Measurements from ENCODE around the gene TRRAP. TPM values are rescaled to one million over a fixed set of nuclear protein-coding genes. Genes with fewer than 3 reads are reported as not detected.

The TRRAP gene
- total RNA-seq, 1 experiment from 2014 or later: 11.9 TPM

- peak; percentile 35 for DNase-seq (ENCODE audit: low read depth, low spot score)
- in situ Hi-C loops (cut with HindIII; ENCODE audit: low pct_unique_long_range_greater_than_20kb, low sequenced_read_pairs): no loop called here
Observed at GRCh38 chr7:98879198-98879978, 1.1 kb downstream of the TRRAP start.

GRCh38 chr7:98879979-98880315, 1.6 kb downstream of the TRRAP start:
- in situ Hi-C loops (cut with HindIII; ENCODE audit: low pct_unique_long_range_greater_than_20kb, low sequenced_read_pairs): no loop called here

GRCh38 chr7:98880485-98880884, 2.2 kb downstream of the TRRAP start:
- in situ Hi-C loops (cut with HindIII; ENCODE audit: low pct_unique_long_range_greater_than_20kb, low sequenced_read_pairs): no loop called here
- DNase-seq (ENCODE audit: low read depth, low spot score): no peak

More at GRCh38 chr7:98879979-98880315, 1.6 kb downstream of the TRRAP start:
- DNase-seq (ENCODE audit: low read depth, low spot score): no peak

GRCh38 chr7:98881561-98882315, 3.4 kb downstream of the TRRAP start:
- in situ Hi-C loops (cut with HindIII; ENCODE audit: low pct_unique_long_range_greater_than_20kb, low sequenced_read_pairs): no loop called here
- DNase-seq (ENCODE audit: low read depth, low spot score): no peak

GRCh38 chr7:98884416-98884815, 6.1 kb downstream of the TRRAP start:
- DNase-seq (ENCODE audit: low read depth, low spot score): no peak
- in situ Hi-C loops (cut with HindIII; ENCODE audit: low pct_unique_long_range_greater_than_20kb, low sequenced_read_pairs): no loop called here

- in situ Hi-C loops (cut with HindIII; ENCODE audit: low pct_unique_long_range_greater_than_20kb, low sequenced_read_pairs): no loop called here
- no peak for DNase-seq (ENCODE audit: low read depth, low spot score)
Observed at GRCh38 chr7:98887038-98887437, 8.7 kb downstream of the TRRAP start.

- in situ Hi-C loops (cut with HindIII; ENCODE audit: low pct_unique_long_range_greater_than_20kb, low sequenced_read_pairs): no loop called here
Observed at GRCh38 chr7:98892609-98893008, 14.3 kb downstream of the TRRAP start.

GRCh38 chr7:98899816-98900215, 21.5 kb downstream of the TRRAP start:
- DNase-seq (ENCODE audit: low read depth, low spot score): no peak
- in situ Hi-C loops (cut with HindIII; ENCODE audit: low pct_unique_long_range_greater_than_20kb, low sequenced_read_pairs): no loop called here

More at GRCh38 chr7:98892609-98893008, 14.3 kb downstream of the TRRAP start:
- DNase-seq (ENCODE audit: low read depth, low spot score): no peak

GRCh38 chr7:98900815-98901214, 22.5 kb downstream of the TRRAP start:
- in situ Hi-C loops (cut with HindIII; ENCODE audit: low pct_unique_long_range_greater_than_20kb, low sequenced_read_pairs): no loop called here
- no peak for DNase-seq (ENCODE audit: low read depth, low spot score)

GRCh38 chr7:98902523-98902922, 24.2 kb downstream of the TRRAP start:
- DNase-seq (ENCODE audit: low read depth, low spot score): no peak
- in situ Hi-C loops (cut with HindIII; ENCODE audit: low pct_unique_long_range_greater_than_20kb, low sequenced_read_pairs): no loop called here

GRCh38 chr7:98903246-98903645, 24.9 kb downstream of the TRRAP start:
- no peak for DNase-seq (ENCODE audit: low read depth, low spot score)
- in situ Hi-C loops (cut with HindIII; ENCODE audit: low pct_unique_long_range_greater_than_20kb, low sequenced_read_pairs): no loop called here

- no peak for DNase-seq (ENCODE audit: low read depth, low spot score)
- in situ Hi-C loops (cut with HindIII; ENCODE audit: low pct_unique_long_range_greater_than_20kb, low sequenced_read_pairs): no loop called here
Observed at GRCh38 chr7:98907570-98907969, 29.2 kb downstream of the TRRAP start.

- no peak for DNase-seq (ENCODE audit: low read depth, low spot score)
- in situ Hi-C loops (cut with HindIII; ENCODE audit: low pct_unique_long_range_greater_than_20kb, low sequenced_read_pairs): no loop called here
Observed at GRCh38 chr7:98908585-98908984, 30.3 kb downstream of the TRRAP start.

- DNase-seq (ENCODE audit: low read depth, low spot score): no peak
- in situ Hi-C loops (cut with HindIII; ENCODE audit: low pct_unique_long_range_greater_than_20kb, low sequenced_read_pairs): no loop called here
Observed at GRCh38 chr7:98909487-98909886, 31.2 kb downstream of the TRRAP start.

- in situ Hi-C loops (cut with HindIII; ENCODE audit: low pct_unique_long_range_greater_than_20kb, low sequenced_read_pairs): no loop called here
Observed at GRCh38 chr7:98910427-98910826, 32.1 kb downstream of the TRRAP start.

GRCh38 chr7:98911916-98912315, 33.6 kb downstream of the TRRAP start:
- no peak for DNase-seq (ENCODE audit: low read depth, low spot score)
- in situ Hi-C loops (cut with HindIII; ENCODE audit: low pct_unique_long_range_greater_than_20kb, low sequenced_read_pairs): no loop called here

More at GRCh38 chr7:98910427-98910826, 32.1 kb downstream of the TRRAP start:
- no peak for DNase-seq (ENCODE audit: low read depth, low spot score)

- in situ Hi-C loops (cut with HindIII; ENCODE audit: low pct_unique_long_range_greater_than_20kb, low sequenced_read_pairs): no loop called here
- DNase-seq (ENCODE audit: low read depth, low spot score): no peak
Observed at GRCh38 chr7:98913026-98913425, 34.7 kb downstream of the TRRAP start.

GRCh38 chr7:98913612-98914011, 35.3 kb downstream of the TRRAP start:
- in situ Hi-C loops (cut with HindIII; ENCODE audit: low pct_unique_long_range_greater_than_20kb, low sequenced_read_pairs): no loop called here
- DNase-seq (ENCODE audit: low read depth, low spot score): no peak

GRCh38 chr7:98917331-98917730, 39.0 kb downstream of the TRRAP start:
- in situ Hi-C loops (cut with HindIII; ENCODE audit: low pct_unique_long_range_greater_than_20kb, low sequenced_read_pairs): no loop called here
- DNase-seq (ENCODE audit: low read depth, low spot score): no peak
